PC-3 (cell line): ENCODE results near the gene SDK2.

Experiments
- CTCF ChIP-seq: fragments of 300-600 bp; sonication (generic); conservative IDR thresholded peaks from 2 replicates; pipeline ENCODE4 v1.5.1; 2017; ENCODE audit warnings: antibody characterized with exemption, low read depth, mild to moderate bottlenecking, low read length
- EZH2 ChIP-seq: fragments of 300-600 bp; sonication (generic); IDR thresholded peaks from one replicate; pipeline ENCODE4 v1.6.1; 2017; ENCODE audit warnings: antibody characterized with exemption, mild to moderate bottlenecking, low read length; ENCODE audit not compliant: unreplicated experiment

- TF ChIP-seq EZH2: no peak
- no peak for TF ChIP-seq CTCF
Measured at GRCh38 chr17:73316919-73317505, 327.2 kb downstream of the SDK2 start.
